K562 (cell line): Measurements from ENCODE around the gene OR51G2. TPM values are rescaled to one million over a fixed set of nuclear protein-coding genes. Genes with fewer than 3 reads are reported as not detected.

Experiments used
- DPF2 ChIP-seq: fragments of 450-650 bp; IDR thresholded peaks from 2 replicates; pipeline ENCODE4 v1.6.1; 2016
- EP300 ChIP-seq: IDR thresholded peaks from 2 replicates; pipeline ENCODE4 v1.6.1; 2012; ENCODE audit warnings: low read length, improper control_type of control experiment
- GTF2E2 ChIP-seq: fragments of 200-800 bp; sonication (Bioruptor generic); IDR thresholded peaks from 2 replicates; pipeline ENCODE4 v1.6.1; 2016; ENCODE audit warnings: missing genetic modification characterization, missing compliant biosample characterization
- RNF2 ChIP-seq: sonication (generic); IDR thresholded peaks from 2 replicates; pipeline ENCODE4 v1.6.1; 2016
- polyA plus RNA-seq, 8 experiments: library from polyadenylated mRNA; depleted of rRNA in 4 of 8; stranded (reverse) in 5 of 8; unstranded in 3 of 8; fragments of >200 nt; fragmentation: Nextera tagmentation in 2 of 8; fragmentation: Illumina TruSeq in 1 of 8; extraction: Ambion mirVana in 2 of 8; extraction: Trizol in 1 of 8; gene quantifications; 2 replicates each; pipeline versions ENCODE4 v1.2.1 to v1.2.3, GENCODE V29; 2011 to 2014; ENCODE audit warnings: inconsistent platforms in 1 of 8, missing spikeins in 1 of 8
- total RNA-seq, 7 experiments: library from RNA; depleted of rRNA in 6 of 7; stranded (reverse); fragments of >200 nt in 6 of 7; fragmentation: Illumina TruSeq in 2 of 7; extraction: Trizol in 2 of 7; gene quantifications; 2 replicates each; pipeline versions ENCODE4 v1.2.1 to v1.2.3, GENCODE V29; 2011 to 2021; ENCODE audit warnings: low replicate concordance in 1 of 7
- TF ChIP-seq, protein P1 (sequence below), 2 experiments: fragments of 450-650 bp; formaldehyde crosslinking in 1 of 2; IDR thresholded peaks; 2 replicates each; pipeline versions ENCODE4 v1.4.0 to v1.6.1; 2014 to 2020; ENCODE audit warnings: mild to moderate bottlenecking in 2 of 2, borderline replicate concordance in 1 of 2, low read depth in 1 of 2
- TF ChIP-seq, protein P2 (sequence below): fragments of 250-450 bp; sonication (Bioruptor Pico); IDR thresholded peaks from 2 replicates; pipeline ENCODE4 v1.5.0; 2022; ENCODE audit warnings: mild to moderate bottlenecking

Gene OR51G2
- total and polyA plus RNA-seq, 9 of the 15 experiments (the other 6 are each of a cell fraction or from before 2014, with no cell fraction given), result not detected

DNA sequence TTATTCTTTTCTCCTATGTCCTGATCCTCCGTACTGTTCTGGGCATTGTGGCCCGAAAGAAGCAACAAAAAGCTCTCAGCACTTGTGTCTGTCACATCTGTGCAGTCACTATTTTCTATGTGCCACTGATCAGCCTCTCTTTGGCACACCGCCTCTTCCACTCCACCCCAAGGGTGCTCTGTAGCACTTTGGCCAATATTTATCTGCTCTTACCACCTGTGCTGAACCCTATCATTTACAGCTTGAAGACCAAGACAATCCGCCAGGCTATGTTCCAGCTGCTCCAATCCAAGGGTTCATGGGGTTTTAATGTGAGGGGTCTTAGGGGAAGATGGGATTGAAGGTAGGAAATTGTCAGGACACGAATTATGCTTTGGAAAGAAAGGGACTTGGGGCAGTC is 36.6 kb downstream of the OR51G2 start (continued):
- TF ChIP-seq, protein P1, sequence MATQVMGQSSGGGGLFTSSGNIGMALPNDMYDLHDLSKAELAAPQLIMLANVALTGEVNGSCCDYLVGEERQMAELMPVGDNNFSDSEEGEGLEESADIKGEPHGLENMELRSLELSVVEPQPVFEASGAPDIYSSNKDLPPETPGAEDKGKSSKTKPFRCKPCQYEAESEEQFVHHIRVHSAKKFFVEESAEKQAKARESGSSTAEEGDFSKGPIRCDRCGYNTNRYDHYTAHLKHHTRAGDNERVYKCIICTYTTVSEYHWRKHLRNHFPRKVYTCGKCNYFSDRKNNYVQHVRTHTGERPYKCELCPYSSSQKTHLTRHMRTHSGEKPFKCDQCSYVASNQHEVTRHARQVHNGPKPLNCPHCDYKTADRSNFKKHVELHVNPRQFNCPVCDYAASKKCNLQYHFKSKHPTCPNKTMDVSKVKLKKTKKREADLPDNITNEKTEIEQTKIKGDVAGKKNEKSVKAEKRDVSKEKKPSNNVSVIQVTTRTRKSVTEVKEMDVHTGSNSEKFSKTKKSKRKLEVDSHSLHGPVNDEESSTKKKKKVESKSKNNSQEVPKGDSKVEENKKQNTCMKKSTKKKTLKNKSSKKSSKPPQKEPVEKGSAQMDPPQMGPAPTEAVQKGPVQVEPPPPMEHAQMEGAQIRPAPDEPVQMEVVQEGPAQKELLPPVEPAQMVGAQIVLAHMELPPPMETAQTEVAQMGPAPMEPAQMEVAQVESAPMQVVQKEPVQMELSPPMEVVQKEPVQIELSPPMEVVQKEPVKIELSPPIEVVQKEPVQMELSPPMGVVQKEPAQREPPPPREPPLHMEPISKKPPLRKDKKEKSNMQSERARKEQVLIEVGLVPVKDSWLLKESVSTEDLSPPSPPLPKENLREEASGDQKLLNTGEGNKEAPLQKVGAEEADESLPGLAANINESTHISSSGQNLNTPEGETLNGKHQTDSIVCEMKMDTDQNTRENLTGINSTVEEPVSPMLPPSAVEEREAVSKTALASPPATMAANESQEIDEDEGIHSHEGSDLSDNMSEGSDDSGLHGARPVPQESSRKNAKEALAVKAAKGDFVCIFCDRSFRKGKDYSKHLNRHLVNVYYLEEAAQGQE (IDR thresholded peaks at IDR 0.05; ENCODE audit: borderline replicate concordance), result no peak
- TF ChIP-seq, protein P1 (CRISPR knock-in tag; IDR thresholded peaks at IDR 0.05; ENCODE audit: low read depth), result no peak
- TF ChIP-seq RNF2 (no peak), GTF2E2 (no peak), EP300 (no peak), DPF2 (0 out of 2 replicates have a peak, but pooled peaks have one; percentile 34)
- TF ChIP-seq, protein P2, sequence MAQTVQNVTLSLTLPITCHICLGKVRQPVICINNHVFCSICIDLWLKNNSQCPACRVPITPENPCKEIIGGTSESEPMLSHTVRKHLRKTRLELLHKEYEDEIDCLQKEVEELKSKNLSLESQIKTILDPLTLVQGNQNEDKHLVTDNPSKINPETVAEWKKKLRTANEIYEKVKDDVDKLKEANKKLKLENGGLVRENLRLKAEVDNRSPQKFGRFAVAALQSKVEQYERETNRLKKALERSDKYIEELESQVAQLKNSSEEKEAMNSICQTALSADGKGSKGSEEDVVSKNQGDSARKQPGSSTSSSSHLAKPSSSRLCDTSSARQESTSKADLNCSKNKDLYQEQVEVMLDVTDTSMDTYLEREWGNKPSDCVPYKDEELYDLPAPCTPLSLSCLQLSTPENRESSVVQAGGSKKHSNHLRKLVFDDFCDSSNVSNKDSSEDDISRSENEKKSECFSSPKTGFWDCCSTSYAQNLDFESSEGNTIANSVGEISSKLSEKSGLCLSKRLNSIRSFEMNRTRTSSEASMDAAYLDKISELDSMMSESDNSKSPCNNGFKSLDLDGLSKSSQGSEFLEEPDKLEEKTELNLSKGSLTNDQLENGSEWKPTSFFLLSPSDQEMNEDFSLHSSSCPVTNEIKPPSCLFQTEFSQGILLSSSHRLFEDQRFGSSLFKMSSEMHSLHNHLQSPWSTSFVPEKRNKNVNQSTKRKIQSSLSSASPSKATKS (CRISPR knock-in tag), result no peak
- TF ChIP-seq, all 486 proteins: peak for 10
